Cardiac muscle cell (in vitro differentiated cells and primary cell): ENCODE results near the gene NOL4L. TPM values are rescaled to one million over a fixed set of nuclear protein-coding genes. Genes with fewer than 3 reads are reported as not detected.

ENCODE experiments used
- DNase-seq, 2 donors: peaks; one replicate each; pipeline versions ENCODE4 v3.0.0 to v3.0.0-alpha.2; 2010 to 2017; ENCODE audit warnings: low read depth in 1 of 2, low spot score in 1 of 2
- H3K27ac ChIP-seq: fragments of 200-600 bp; sonication (generic); 2 replicates; pipeline ENCODE4 v1.5.1; 2016
- H3K27me3 ChIP-seq: fragments of 200-600 bp; sonication (generic); 2 replicates; pipeline ENCODE4 v1.6.0; 2016; ENCODE audit warnings: control low read depth
- H3K36me3 ChIP-seq: fragments of 200-600 bp; sonication (generic); 2 replicates; pipeline ENCODE4 v1.5.1; 2016; ENCODE audit warnings: control low read depth
- H3K4me1 ChIP-seq: fragments of 200-600 bp; sonication (generic); 2 replicates; pipeline ENCODE4 v1.8.1; 2017; ENCODE audit warnings: low read depth, mild to moderate bottlenecking, mixed run types
- H3K4me3 ChIP-seq: fragments of 200-600 bp; sonication (generic); 2 replicates; pipeline ENCODE4 v1.5.1; 2016; ENCODE audit warnings: mild to moderate bottlenecking
- H3K9me3 ChIP-seq: fragments of 200-600 bp; sonication (generic); 2 replicates; pipeline ENCODE4 v1.5.1; 2017; ENCODE audit warnings: low read depth, mild to moderate bottlenecking, control low read depth
- polyA plus RNA-seq: library from polyadenylated mRNA; unstranded; fragments of >200 nt; fragmentation: Nextera tagmentation; extraction: Ambion mirVana; gene quantifications from 2 replicates; pipeline ENCODE4 v1.2.1, GENCODE V29; 2016
- total RNA-seq: library from RNA; depleted of rRNA; stranded (reverse); fragments of >200 nt; gene quantifications from 2 replicates; pipeline ENCODE4 v1.2.3, GENCODE V29; 2016
- TF ChIP-seq, protein P1 (sequence below): IDR thresholded peaks from 2 replicates; pipeline ENCODE4 v1.5.1; 2012; ENCODE audit warnings: low read depth, mild to moderate bottlenecking, low read length

Gene NOL4L
- total and polyA plus RNA-seq, 2 experiments from 2014 or later = 29.9 to 42.9 TPM

DNA sequence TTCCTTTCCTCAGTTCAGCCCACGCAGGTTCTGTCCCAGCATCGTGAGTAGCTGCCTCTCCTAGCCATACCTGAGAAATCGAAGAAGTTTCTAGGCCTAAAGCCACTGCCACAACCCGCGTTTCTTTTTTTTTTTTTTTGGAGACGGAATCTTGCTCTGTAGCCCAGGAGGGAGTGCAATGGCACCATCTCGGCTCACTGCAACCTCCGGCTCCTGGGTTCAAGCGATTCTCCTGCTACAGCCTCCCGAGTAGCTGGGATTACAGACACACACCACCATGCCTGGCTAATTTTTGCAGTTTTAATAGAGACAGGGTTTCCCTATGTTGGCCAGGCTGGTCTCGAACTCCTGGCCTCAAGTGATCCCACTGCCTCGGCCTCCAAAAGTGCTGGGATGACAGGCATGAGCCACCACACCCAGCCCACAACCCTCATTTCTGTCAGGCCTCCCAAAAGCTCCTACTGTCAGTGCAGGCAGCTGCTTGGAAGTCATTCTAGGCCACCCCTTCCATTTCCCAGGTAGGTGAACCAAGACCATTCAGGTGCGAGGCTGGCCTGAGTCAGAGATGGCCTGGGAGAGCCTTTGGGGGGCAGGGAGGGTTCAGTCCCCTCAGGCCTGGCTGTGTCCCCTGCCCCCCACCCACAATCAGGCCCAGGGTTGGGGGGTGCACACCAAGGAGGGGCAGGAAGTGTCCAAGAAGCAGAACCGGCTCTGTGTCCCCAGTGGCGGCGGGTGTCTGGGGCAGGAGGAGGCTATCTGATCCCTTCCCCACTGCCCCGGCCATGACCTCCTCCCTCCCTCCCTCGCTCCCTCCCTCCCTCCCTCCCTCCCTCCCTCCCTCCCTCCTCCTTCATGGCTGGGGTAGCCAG, 47.2 kb downstream of the NOL4L start:
- Histone ChIP-seq H3K4me3 (no peak overlapping the region), H3K36me3 (no peaks in the 10 kb centered on the region), H3K4me1 (peaks cover 47% of the 10 kb centered on the region), H3K27ac (peak overlapping the region; percentile 80), H3K9me3 (no peaks in the 10 kb centered on the region), H3K27me3 (no peaks in the 10 kb centered on the region)
- TF ChIP-seq, protein P1, sequence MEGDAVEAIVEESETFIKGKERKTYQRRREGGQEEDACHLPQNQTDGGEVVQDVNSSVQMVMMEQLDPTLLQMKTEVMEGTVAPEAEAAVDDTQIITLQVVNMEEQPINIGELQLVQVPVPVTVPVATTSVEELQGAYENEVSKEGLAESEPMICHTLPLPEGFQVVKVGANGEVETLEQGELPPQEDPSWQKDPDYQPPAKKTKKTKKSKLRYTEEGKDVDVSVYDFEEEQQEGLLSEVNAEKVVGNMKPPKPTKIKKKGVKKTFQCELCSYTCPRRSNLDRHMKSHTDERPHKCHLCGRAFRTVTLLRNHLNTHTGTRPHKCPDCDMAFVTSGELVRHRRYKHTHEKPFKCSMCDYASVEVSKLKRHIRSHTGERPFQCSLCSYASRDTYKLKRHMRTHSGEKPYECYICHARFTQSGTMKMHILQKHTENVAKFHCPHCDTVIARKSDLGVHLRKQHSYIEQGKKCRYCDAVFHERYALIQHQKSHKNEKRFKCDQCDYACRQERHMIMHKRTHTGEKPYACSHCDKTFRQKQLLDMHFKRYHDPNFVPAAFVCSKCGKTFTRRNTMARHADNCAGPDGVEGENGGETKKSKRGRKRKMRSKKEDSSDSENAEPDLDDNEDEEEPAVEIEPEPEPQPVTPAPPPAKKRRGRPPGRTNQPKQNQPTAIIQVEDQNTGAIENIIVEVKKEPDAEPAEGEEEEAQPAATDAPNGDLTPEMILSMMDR = no peak
- peak; percentile 26 to 65 for DNase-seq

DNA sequence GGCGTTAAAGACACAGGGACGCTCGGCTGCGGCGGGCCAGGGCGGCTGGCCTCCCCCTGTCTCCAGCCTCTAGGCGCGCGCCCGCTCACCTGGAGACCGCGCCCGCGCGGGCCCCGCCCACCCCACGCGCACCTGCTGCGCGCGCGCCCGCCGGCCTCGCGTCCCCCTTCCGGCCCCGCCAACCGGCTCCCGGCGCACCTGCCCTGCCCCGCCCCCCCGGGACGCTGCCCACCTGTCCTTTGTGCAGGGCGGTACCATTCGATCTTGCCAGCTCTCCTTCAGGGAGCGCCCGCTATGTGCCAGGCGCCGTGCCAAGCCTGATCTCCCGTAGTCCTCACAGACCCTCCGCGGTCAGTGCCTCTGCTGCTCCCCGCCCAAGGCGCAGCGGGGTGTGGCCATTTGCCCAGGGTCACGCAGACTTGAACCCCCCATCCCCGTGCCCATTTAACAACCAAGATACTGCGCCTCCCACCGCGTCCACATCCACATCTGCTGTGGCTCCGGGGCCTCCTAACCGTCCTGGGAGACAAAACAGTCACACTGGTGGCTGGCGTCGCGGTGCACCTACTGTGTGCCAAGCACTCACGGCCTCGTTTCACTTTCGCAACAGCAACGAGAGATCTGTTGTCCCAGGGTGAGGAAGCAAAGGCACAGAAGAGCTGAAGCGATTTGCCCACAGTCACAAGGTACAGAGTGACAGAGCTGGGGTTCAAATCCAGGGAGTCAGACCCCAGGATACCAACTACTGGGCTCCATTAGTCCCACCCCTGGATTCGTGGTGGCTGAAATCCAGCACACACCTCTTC, 48.1 kb downstream of the NOL4L start:
- H3K36me3 ChIP-seq = no peaks in the 10 kb centered on the region
- peaks cover 47% of the 10 kb centered on the region for H3K4me1 ChIP-seq
- no peak overlapping the region for H3K27ac ChIP-seq
- H3K9me3 ChIP-seq = no peaks in the 10 kb centered on the region
- DNase-seq = no peak
- H3K27me3 ChIP-seq = no peaks in the 10 kb centered on the region
- TF ChIP-seq, protein P1 = no peak
- H3K4me3 ChIP-seq = peak overlapping the region; percentile 42

DNA sequence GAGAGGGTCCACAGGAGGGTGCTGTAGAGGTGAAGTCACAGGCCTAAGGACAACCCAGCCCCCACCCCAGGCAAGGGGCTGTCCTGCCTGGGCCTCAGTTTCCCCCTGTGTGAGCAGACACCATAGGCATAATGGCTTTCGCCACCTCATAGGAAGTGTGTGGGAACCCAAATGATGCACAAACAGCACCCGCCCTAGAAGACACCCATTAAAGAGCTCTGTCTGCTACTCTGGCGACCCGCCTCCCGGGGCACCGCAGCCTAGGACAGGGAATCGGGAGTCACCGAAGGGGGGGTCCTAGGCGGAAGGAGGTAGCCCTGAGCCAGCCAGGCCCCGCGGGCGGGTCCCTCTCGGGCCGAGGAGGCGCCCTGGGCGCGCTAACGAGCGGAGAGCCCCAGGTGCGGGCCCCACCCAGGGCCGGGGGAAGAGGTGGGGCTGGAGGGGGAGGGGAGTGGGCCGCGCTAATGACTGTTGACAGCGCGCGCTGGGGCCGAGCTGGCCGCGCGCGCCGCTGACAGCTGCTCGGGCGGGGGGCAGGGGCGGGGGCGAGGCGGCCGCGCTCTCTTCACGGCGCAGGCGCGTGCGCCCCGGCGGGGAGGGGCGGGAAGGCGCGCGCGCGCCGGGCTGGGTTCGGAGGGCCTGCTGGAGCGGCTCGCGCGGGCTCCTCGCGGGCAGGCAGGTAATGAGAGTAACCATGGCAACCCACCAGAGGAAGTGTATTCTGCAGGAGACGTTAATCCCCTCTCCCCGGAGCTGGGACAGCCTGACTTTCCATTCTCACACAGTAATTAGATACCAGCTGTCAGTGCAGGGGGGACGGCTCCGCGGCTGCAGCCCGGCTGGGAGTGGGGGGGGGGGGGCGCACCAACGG, 48.9 kb downstream of the NOL4L start:
- Histone ChIP-seq H3K36me3 (no peaks in the 10 kb centered on the region), H3K27ac (no peak overlapping the region), H3K4me1 (peaks cover 42% of the 10 kb centered on the region), H3K4me3 (peak overlapping the region; percentile 42), H3K27me3 (no peaks in the 10 kb centered on the region), H3K9me3 (no peaks in the 10 kb centered on the region)
- TF ChIP-seq, protein P1 = no peak
- DNase-seq = peak; percentile 22 to 71

DNA sequence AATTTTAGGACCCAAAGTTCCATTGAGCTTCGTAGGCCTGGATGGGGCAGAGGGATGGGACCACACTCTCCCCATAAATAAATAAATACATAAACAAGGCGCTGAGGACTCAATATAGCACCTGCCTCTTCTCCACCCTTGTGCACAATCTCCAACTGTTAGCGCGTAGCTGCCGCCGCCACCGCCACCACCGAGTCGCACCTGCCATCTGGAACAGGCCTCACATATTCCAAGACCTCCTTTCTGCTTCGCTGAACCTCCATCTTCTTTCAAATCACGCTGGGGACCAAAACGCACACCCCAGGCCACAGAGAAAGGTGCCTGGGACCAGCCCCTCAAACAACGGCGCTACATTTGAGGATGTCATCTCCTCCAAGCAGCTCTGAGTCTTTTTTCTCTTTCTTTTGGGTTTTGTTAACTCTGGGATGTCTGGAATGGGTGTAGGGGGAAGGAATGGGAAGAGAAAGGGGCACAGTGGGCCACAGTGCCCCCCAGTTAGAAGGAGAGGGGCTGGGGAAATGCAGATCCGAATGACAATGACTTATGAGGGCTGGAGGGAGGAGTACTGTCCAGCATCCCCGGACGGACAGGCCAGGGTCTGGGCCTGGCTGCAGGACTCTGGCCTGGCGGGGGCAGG, 49.7 kb downstream of the NOL4L start:
- Histone ChIP-seq H3K4me1 (peaks cover 42% of the 10 kb centered on the region), H3K4me3 (no peak overlapping the region), H3K27me3 (no peaks in the 10 kb centered on the region), H3K9me3 (no peaks in the 10 kb centered on the region), H3K27ac (no peak overlapping the region), H3K36me3 (no peaks in the 10 kb centered on the region)
- DNase-seq = no peak
- TF ChIP-seq, protein P1 = no peak
